ENCODE measurements around the gene KRTAP10-1. TPM values are rescaled to one million over a fixed set of nuclear protein-coding genes. Genes with fewer than 3 reads are reported as not detected.

KRTAP10-1 gene
- total and polyA plus RNA-seq, 2 experiments from 2014 or later, result not detected

GRCh38 chr21:44534688-44535087 lies 5.3 kb downstream of the KRTAP10-1 start:
- Histone ChIP-seq H3K4me2 (ENCODE audit: unreplicated experiment) (no peak overlapping the region), H4K20me1 (ENCODE audit: insufficient read depth) (no peaks in the 10 kb centered on the region), H2AFZ (no peak overlapping the region), H3K9me3 (ENCODE audit: low read depth) (no peaks in the 10 kb centered on the region), H3K79me2 (ENCODE audit: insufficient read depth) (no peaks in the 10 kb centered on the region), H3K27me3 (replicated peaks; ENCODE audit: insufficient read depth) (no peaks in the 10 kb centered on the region), H3K9ac (no peak overlapping the region), H3F3A (ENCODE audit: insufficient read depth) (no peaks in the 10 kb centered on the region), H3K4me1 (ENCODE audit: insufficient read depth) (no peaks in the 10 kb centered on the region), H3K4me3 (no peak overlapping the region), H3K36me3 (ENCODE audit: low read depth) (no peaks in the 10 kb centered on the region), H3K9me2 (ENCODE audit: insufficient read depth) (no peaks in the 10 kb centered on the region), H3K27ac (no peak overlapping the region)
- WGBS, 2 experiments (ENCODE audit: low coverage in 1 of 2, low lambda C conversion rate in 2 of 2, missing lambda C conversion rate in 2 of 2), result 87 to 88% methylated on average over 6 of the region's 6 CpGs
- no peak for DNase-seq
- in situ Hi-C loops (cut with MboI), result no loop called here
- no peak for TF ChIP-seq EZH2phosphoT487 (IDR thresholded peaks at IDR 0.05; ENCODE audit: insufficient read depth, low read depth)
- no peak for TF ChIP-seq EZH2 (IDR thresholded peaks at IDR 0.05; ENCODE audit: insufficient read depth, poor library complexity, severe bottlenecking)

- H3K9me3 ChIP-seq (ENCODE audit: low read depth), result no peaks in the 10 kb centered on the region
- H3K9me2 ChIP-seq (ENCODE audit: insufficient read depth), result no peaks in the 10 kb centered on the region
- H3K36me3 ChIP-seq (ENCODE audit: low read depth), result no peaks in the 10 kb centered on the region
- H3K4me2 ChIP-seq (ENCODE audit: unreplicated experiment), result no peak overlapping the region
- H3K79me2 ChIP-seq (ENCODE audit: insufficient read depth), result no peaks in the 10 kb centered on the region
- no peak overlapping the region for H3K9ac ChIP-seq
- no peak overlapping the region for H3K27ac ChIP-seq
- no peaks in the 10 kb centered on the region for H4K20me1 ChIP-seq (ENCODE audit: insufficient read depth)
- no peaks in the 10 kb centered on the region for H3F3A ChIP-seq (ENCODE audit: insufficient read depth)
- in situ Hi-C loops (cut with MboI), result no loop called here
- no peak overlapping the region for H3K4me3 ChIP-seq
- no peak overlapping the region for H2AFZ ChIP-seq
- TF ChIP-seq EZH2phosphoT487 (IDR thresholded peaks at IDR 0.05; ENCODE audit: insufficient read depth, low read depth) (no peak), EZH2 (IDR thresholded peaks at IDR 0.05; ENCODE audit: insufficient read depth, poor library complexity, severe bottlenecking) (no peak)
- 74 to 75% methylated on average over 7 to 21 of the region's 21 CpGs for WGBS, 2 experiments (ENCODE audit: low coverage in 1 of 2, low lambda C conversion rate in 2 of 2, missing lambda C conversion rate in 2 of 2)
- no peaks in the 10 kb centered on the region for H3K27me3 ChIP-seq (replicated peaks; ENCODE audit: insufficient read depth)
- no peaks in the 10 kb centered on the region for H3K4me1 ChIP-seq (ENCODE audit: insufficient read depth)
- no peak for DNase-seq
Measured at GRCh38 chr21:44533891-44534627, 5.9 kb downstream of the KRTAP10-1 start.

- Histone ChIP-seq H3K36me3 (ENCODE audit: low read depth) (no peaks in the 10 kb centered on the region), H3K4me3 (no peak overlapping the region), H3K9me2 (ENCODE audit: insufficient read depth) (no peaks in the 10 kb centered on the region), H3K4me2 (ENCODE audit: unreplicated experiment) (no peak overlapping the region), H3K79me2 (ENCODE audit: insufficient read depth) (no peaks in the 10 kb centered on the region), H2AFZ (no peak overlapping the region), H4K20me1 (ENCODE audit: insufficient read depth) (no peaks in the 10 kb centered on the region), H3F3A (ENCODE audit: insufficient read depth) (no peaks in the 10 kb centered on the region), H3K27me3 (replicated peaks; ENCODE audit: insufficient read depth) (no peaks in the 10 kb centered on the region), H3K4me1 (ENCODE audit: insufficient read depth) (no peaks in the 10 kb centered on the region), H3K9me3 (ENCODE audit: low read depth) (no peaks in the 10 kb centered on the region), H3K9ac (no peak overlapping the region), H3K27ac (no peak overlapping the region)
- TF ChIP-seq EZH2 (IDR thresholded peaks at IDR 0.05; ENCODE audit: insufficient read depth, poor library complexity, severe bottlenecking), result no peak
- TF ChIP-seq EZH2phosphoT487 (IDR thresholded peaks at IDR 0.05; ENCODE audit: insufficient read depth, low read depth), result no peak
- 73 to 75% methylated on average over 36 to 37 of the region's 37 CpGs for WGBS, 2 experiments (ENCODE audit: low coverage in 1 of 2, low lambda C conversion rate in 2 of 2, missing lambda C conversion rate in 2 of 2)
- DNase-seq, result no peak
- in situ Hi-C loops (cut with MboI), result no loop called here
Measured at GRCh38 chr21:44533121-44533890, 6.7 kb downstream of the KRTAP10-1 start.

GRCh38 chr21:44532712-44533111 lies 7.3 kb downstream of the KRTAP10-1 start:
- Histone ChIP-seq H3K4me3 (no peak overlapping the region), H4K20me1 (ENCODE audit: insufficient read depth) (no peaks in the 10 kb centered on the region), H3F3A (ENCODE audit: insufficient read depth) (no peaks in the 10 kb centered on the region), H3K9ac (no peak overlapping the region), H3K79me2 (ENCODE audit: insufficient read depth) (no peaks in the 10 kb centered on the region), H3K9me2 (ENCODE audit: insufficient read depth) (no peaks in the 10 kb centered on the region), H3K27me3 (replicated peaks; ENCODE audit: insufficient read depth) (no peaks in the 10 kb centered on the region), H3K27ac (no peak overlapping the region), H3K4me1 (ENCODE audit: insufficient read depth) (no peaks in the 10 kb centered on the region), H3K36me3 (ENCODE audit: low read depth) (no peaks in the 10 kb centered on the region), H3K9me3 (ENCODE audit: low read depth) (no peaks in the 10 kb centered on the region), H3K4me2 (ENCODE audit: unreplicated experiment) (no peak overlapping the region), H2AFZ (no peak overlapping the region)
- in situ Hi-C loops (cut with MboI), result no loop called here
- no peak for TF ChIP-seq EZH2 (IDR thresholded peaks at IDR 0.05; ENCODE audit: insufficient read depth, poor library complexity, severe bottlenecking)
- no peak for TF ChIP-seq EZH2phosphoT487 (IDR thresholded peaks at IDR 0.05; ENCODE audit: insufficient read depth, low read depth)
- no peak for DNase-seq
- WGBS, 2 experiments (ENCODE audit: low coverage in 1 of 2, low lambda C conversion rate in 2 of 2, missing lambda C conversion rate in 2 of 2), result 71 to 75% methylated on average over 16 of the region's 16 CpGs
